Gastroesophageal sphincter (tissue), 4 donors: Measurements from ENCODE around the gene TMEM145. TPM values are rescaled to one million over a fixed set of nuclear protein-coding genes. Genes with fewer than 3 reads are reported as not detected.

Experiments
- ATAC-seq: fragments of 150-250 bp; one replicate; pipeline ENCODE4 v1.9.1; 2016; ENCODE audit warnings: mild to moderate bottlenecking, moderate library complexity
- H3K27ac ChIP-seq, 4 donors: fragments of 200-600 bp; sonication (generic) in 3 of 4; 1 replicate in 3 of 4; 2 replicates in 1 of 4; pipeline ENCODE4 v1.5.1; 2016 to 2019
- H3K27me3 ChIP-seq: fragments of 200-600 bp; sonication (generic); one replicate; pipeline ENCODE4 v1.5.1; 2019
- H3K36me3 ChIP-seq, 2 donors: fragments of 200-600 bp; sonication (generic); one replicate each; pipeline ENCODE4 v1.5.1; 2019; ENCODE audit warnings: control low read depth in 1 of 2
- H3K4me1 ChIP-seq, 3 donors: fragments of 200-600 bp; sonication (generic); 1 replicate in 2 of 3; 2 replicates in 1 of 3; pipeline ENCODE4 v1.5.1; 2016 to 2019; ENCODE audit warnings: control low read depth in 2 of 3
- H3K4me3 ChIP-seq, 2 donors: fragments of 200-600 bp; sonication (generic); one replicate each; pipeline ENCODE4 v1.5.1; 2019; ENCODE audit warnings: mild to moderate bottlenecking in 1 of 2, moderate library complexity in 1 of 2
- H3K9me3 ChIP-seq, 3 donors: fragments of 200-600 bp; sonication (generic); one replicate each; pipeline ENCODE4 v1.5.1; 2017 to 2019; ENCODE audit warnings: control low read depth in 2 of 3
- EP300 ChIP-seq: sonication (generic); formaldehyde crosslinking; IDR thresholded peaks from one replicate; pipeline ENCODE4 v1.6.1; 2017; ENCODE audit warnings: antibody characterized with exemption, mild to moderate bottlenecking
- POLR2A ChIP-seq, 2 donors: fragments of 450-650 bp; IDR thresholded peaks; one replicate each; pipeline ENCODE4 v1.6.1; 2017; ENCODE audit warnings: antibody characterized with exemption in 2 of 2, mild to moderate bottlenecking in 2 of 2, moderate library complexity in 1 of 2
- POLR2AphosphoS5 ChIP-seq: sonication (generic); formaldehyde crosslinking; IDR thresholded peaks from one replicate; pipeline ENCODE4 v1.6.1; 2017; ENCODE audit warnings: antibody characterized with exemption
- WGBS, 2 donors: methylation state at CpG; one replicate each; pipeline ENCODE4 v1.1.5; 2018; ENCODE audit warnings: low coverage in 1 of 2; 5-methylcytosine and 5-hydroxymethylcytosine counted together
- total RNA-seq, 4 donors: library from RNA; depleted of rRNA; stranded (reverse); fragments of >200 nt; gene quantifications; one replicate each; pipeline ENCODE4 v1.1.0, GENCODE V29; 2016
- TF ChIP-seq, protein P1 (sequence below), 4 experiments: fragments of 200-600 bp in 2 of 4; fragments of 450-650 bp in 2 of 4; sonication (generic) in 1 of 4; IDR thresholded peaks; one replicate each; pipeline ENCODE4 v1.5.1; 2017 to 2019; ENCODE audit warnings: antibody characterized with exemption in 4 of 4, mild to moderate bottlenecking in 2 of 4, moderate library complexity in 2 of 4

The TMEM145 gene
- total RNA-seq, 4 donors from 2014 or later, result 0.27 TPM; not detected in 3

- 83 to 85% methylated on average over 6 of the region's 6 CpGs for WGBS, 2 donors
- ATAC-seq, result no peak
Observed at GRCh38 chr19:42345191-42345812, 32.2 kb downstream of the TMEM145 start.

GRCh38 chr19:42348211-42348610 is 35.1 kb downstream of the TMEM145 start:
- no peaks in the 10 kb centered on the region for H3K4me1 ChIP-seq
- H3K27me3 ChIP-seq, result no peaks in the 10 kb centered on the region
- 92 to 100% methylated on average over 3 to 11 of the region's 14 CpGs for WGBS, 2 donors
- no peak for TF ChIP-seq POLR2AphosphoS5
- no peak for TF ChIP-seq EP300
- TF ChIP-seq, protein P1, sequence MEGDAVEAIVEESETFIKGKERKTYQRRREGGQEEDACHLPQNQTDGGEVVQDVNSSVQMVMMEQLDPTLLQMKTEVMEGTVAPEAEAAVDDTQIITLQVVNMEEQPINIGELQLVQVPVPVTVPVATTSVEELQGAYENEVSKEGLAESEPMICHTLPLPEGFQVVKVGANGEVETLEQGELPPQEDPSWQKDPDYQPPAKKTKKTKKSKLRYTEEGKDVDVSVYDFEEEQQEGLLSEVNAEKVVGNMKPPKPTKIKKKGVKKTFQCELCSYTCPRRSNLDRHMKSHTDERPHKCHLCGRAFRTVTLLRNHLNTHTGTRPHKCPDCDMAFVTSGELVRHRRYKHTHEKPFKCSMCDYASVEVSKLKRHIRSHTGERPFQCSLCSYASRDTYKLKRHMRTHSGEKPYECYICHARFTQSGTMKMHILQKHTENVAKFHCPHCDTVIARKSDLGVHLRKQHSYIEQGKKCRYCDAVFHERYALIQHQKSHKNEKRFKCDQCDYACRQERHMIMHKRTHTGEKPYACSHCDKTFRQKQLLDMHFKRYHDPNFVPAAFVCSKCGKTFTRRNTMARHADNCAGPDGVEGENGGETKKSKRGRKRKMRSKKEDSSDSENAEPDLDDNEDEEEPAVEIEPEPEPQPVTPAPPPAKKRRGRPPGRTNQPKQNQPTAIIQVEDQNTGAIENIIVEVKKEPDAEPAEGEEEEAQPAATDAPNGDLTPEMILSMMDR (IDR thresholded peaks at IDR 0.05), result no peak
- TF ChIP-seq POLR2A (IDR thresholded peaks at IDR 0.05), result no peak
- no peak overlapping the region for H3K4me3 ChIP-seq
- H3K27ac ChIP-seq, result no peak overlapping the region
- H3K36me3 ChIP-seq, result peaks cover 0 to 92% of the 10 kb centered on the region in 2 donors
- H3K9me3 ChIP-seq, result no peaks in the 10 kb centered on the region
- ATAC-seq, result no peak

More at GRCh38 chr19:42345191-42345812, 32.2 kb downstream of the TMEM145 start:
- Histone ChIP-seq H3K27ac (no peak overlapping the region), H3K4me1 (no peaks in the 10 kb centered on the region), H3K9me3 (no peaks in the 10 kb centered on the region), H3K4me3 (no peak overlapping the region), H3K27me3 (no peaks in the 10 kb centered on the region), H3K36me3 (peaks cover 0 to 88% of the 10 kb centered on the region in 2 donors)
- TF ChIP-seq EP300 (no peak), POLR2AphosphoS5 (no peak), POLR2A (IDR thresholded peaks at IDR 0.05) (no peak)
- TF ChIP-seq, protein P1 (IDR thresholded peaks at IDR 0.05), result no peak

GRCh38 chr19:42349378-42350107 is 36.4 kb downstream of the TMEM145 start:
- H3K27ac ChIP-seq, result no peak overlapping the region
- WGBS, 2 donors, result 89 to 100% methylated on average over 2 to 3 of the region's 14 CpGs
- no peak for TF ChIP-seq POLR2A (IDR thresholded peaks at IDR 0.05)
- TF ChIP-seq EP300, result no peak
- no peak for TF ChIP-seq POLR2AphosphoS5
- TF ChIP-seq, protein P1 (IDR thresholded peaks at IDR 0.05), result no peak
- no peaks in the 10 kb centered on the region for H3K4me1 ChIP-seq
- no peak for ATAC-seq
- no peak overlapping the region for H3K4me3 ChIP-seq
- H3K27me3 ChIP-seq, result no peaks in the 10 kb centered on the region
- no peaks in the 10 kb centered on the region for H3K9me3 ChIP-seq
- H3K36me3 ChIP-seq, result peaks cover 0 to 92% of the 10 kb centered on the region in 2 donors

GRCh38 chr19:42350417-42350816 is 37.3 kb downstream of the TMEM145 start:
- 90 to 100% methylated on average over 2 to 3 of the region's 3 CpGs for WGBS, 2 donors
- peaks cover 0 to 92% of the 10 kb centered on the region in 2 donors for H3K36me3 ChIP-seq
- H3K9me3 ChIP-seq, result no peaks in the 10 kb centered on the region
- no peaks in the 10 kb centered on the region for H3K4me1 ChIP-seq
- TF ChIP-seq POLR2A (IDR thresholded peaks at IDR 0.05), result no peak
- no peak overlapping the region for H3K27ac ChIP-seq
- no peaks in the 10 kb centered on the region for H3K27me3 ChIP-seq
- no peak overlapping the region for H3K4me3 ChIP-seq
- ATAC-seq, result no peak

DNA sequence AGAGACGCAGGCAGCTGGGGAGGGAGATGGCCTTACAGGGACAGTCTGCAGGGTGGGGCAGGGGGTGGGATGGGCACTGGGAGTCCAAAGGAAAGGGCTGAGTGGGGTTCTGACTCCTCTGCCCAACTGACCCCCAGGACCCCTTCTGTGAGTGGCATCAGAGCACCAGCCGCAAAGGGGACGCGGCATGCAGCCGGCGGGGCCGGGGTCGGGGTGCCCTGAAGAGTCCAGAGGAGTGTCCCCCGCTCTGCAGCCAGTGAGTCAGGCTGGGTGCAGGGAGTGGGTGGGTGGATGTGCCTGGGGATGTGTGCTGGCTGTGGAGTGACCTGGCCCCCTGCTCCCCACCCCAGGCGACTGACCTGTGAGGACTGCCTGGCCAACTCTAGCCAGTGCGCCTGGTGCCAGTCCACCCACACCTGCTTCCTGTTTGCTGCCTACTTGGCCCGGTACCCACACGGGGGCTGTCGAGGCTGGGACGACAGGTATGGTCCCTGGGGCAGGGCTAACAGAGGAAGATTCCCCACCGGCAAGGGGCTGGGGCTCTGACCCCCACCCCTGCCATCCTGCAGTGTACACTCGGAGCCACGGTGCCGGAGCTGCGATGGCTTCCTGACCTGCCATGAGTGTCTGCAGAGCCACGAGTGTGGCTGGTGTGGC is 38.1 kb downstream of the TMEM145 start:
- ATAC-seq, result peak; percentile 25
- no peak overlapping the region for H3K4me3 ChIP-seq
- H3K27me3 ChIP-seq, result no peaks in the 10 kb centered on the region
- no peak overlapping the region for H3K27ac ChIP-seq
- WGBS, 2 donors, result 90% methylated on average over 6 of the region's 21 CpGs
- H3K36me3 ChIP-seq, result peaks cover 0 to 92% of the 10 kb centered on the region in 2 donors
- H3K4me1 ChIP-seq, result no peaks in the 10 kb centered on the region
- H3K9me3 ChIP-seq, result no peaks in the 10 kb centered on the region
- no peak for TF ChIP-seq EP300
- TF ChIP-seq, protein P1 (IDR thresholded peaks at IDR 0.05), result no peak
- TF ChIP-seq POLR2AphosphoS5, result no peak
- no peak for TF ChIP-seq POLR2A (IDR thresholded peaks at IDR 0.05)
